Erythroblast (primary cell): ENCODE data around the gene HOXB6.

ENCODE experiments used
- GATA1 ChIP-seq: IDR thresholded peaks from 2 replicates; pipeline ENCODE4 v1.6.1; 2011; ENCODE audit warnings: low read depth, mild to moderate bottlenecking, control low read depth, low read length, moderate library complexity
- POLR2A ChIP-seq: IDR thresholded peaks from 2 replicates; pipeline ENCODE4 v1.6.1; 2011; ENCODE audit warnings: mild to moderate bottlenecking, low read length

DNA sequence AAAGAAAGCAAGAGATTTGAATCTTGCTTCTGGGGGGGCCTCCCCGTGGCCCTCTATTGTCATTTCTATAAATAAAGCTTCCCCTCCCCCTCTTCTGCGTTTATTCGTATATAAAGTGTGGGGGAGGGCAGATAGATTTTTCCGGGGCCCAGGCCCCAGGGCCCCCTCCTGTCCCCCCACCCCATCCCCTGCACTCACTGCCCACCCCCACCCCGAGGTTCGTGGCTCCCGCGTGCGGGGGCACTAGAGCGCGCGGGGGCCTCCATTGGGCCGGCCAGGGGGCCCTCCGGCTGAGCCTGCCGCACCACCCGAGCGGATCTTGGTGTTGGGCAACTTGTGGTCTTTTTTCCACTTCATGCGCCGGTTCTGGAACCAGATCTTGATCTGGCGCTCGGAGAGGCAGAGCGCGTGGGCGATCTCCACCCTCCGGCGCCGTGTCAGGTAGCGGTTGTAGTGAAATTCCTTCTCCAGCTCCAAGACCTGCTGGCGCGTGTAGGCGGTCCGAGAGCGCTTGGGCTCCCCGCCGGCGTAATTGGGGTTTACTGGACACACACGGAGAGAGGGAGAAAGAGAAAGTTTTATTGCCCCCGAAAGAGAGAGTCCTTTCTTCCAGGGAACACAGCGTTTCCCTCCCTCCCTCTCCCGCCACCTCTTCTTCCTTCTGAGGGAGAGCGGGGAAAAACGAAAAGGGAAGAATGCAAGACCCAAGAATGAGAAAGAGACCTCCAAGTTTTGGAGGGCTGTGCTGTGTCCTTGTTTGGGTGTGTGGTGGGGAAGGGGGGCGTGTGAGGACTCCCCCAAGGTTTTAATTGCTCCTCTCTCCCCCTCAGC, 28.1 kb downstream of the HOXB6 start:
- TF ChIP-seq POLR2A = peak; percentile 42
- no peak for TF ChIP-seq GATA1
